NCI-H446 treated with DMSO at 0.1 percent for 48 hours (cell line): ENCODE results near the gene RAD51B.

ENCODE experiments used
- DNase-seq: peaks from one replicate; lab custom pipeline; 2025; lab: John Stamatoyannopoulos, UW

RAD51B gene

GRCh38 chr14:68306265-68306933 lies 486.8 kb downstream of the RAD51B start:
- no peak for DNase-seq

- DNase-seq, result no peak
These were observed 487.6 kb downstream of the RAD51B start for GRCh38 chr14:68306934-68307789.

- DNase-seq, result no peak
These were observed 488.2 kb downstream of the RAD51B start for GRCh38 chr14:68307790-68308168.

GRCh38 chr14:68308726-68309520 lies 489.3 kb downstream of the RAD51B start:
- DNase-seq, result no peak

- DNase-seq, result no peak
These were observed 490.0 kb downstream of the RAD51B start for GRCh38 chr14:68309616-68310015.

- DNase-seq, result no peak
These were observed 492.7 kb downstream of the RAD51B start for GRCh38 chr14:68312300-68312699.

GRCh38 chr14:68312884-68313610 lies 493.5 kb downstream of the RAD51B start:
- no peak for DNase-seq

- no peak for DNase-seq
These were observed 495.1 kb downstream of the RAD51B start for GRCh38 chr14:68314642-68315041.

GRCh38 chr14:68315081-68315480 lies 495.5 kb downstream of the RAD51B start:
- DNase-seq, result no peak

- DNase-seq, result no peak
These were observed 496.7 kb downstream of the RAD51B start for GRCh38 chr14:68316078-68316868.

GRCh38 chr14:68317239-68317638 lies 497.7 kb downstream of the RAD51B start:
- no peak for DNase-seq

GRCh38 chr14:68318828-68319227 lies 499.2 kb downstream of the RAD51B start:
- DNase-seq, result no peak

- no peak for DNase-seq
These were observed 500.9 kb downstream of the RAD51B start for GRCh38 chr14:68320495-68320894.

- DNase-seq, result no peak
These were observed 503.5 kb downstream of the RAD51B start for GRCh38 chr14:68322940-68323620.

- DNase-seq, result no peak
These were observed 505.8 kb downstream of the RAD51B start for GRCh38 chr14:68325267-68325807.

GRCh38 chr14:68327231-68327630 lies 507.7 kb downstream of the RAD51B start:
- DNase-seq, result no peak

GRCh38 chr14:68328509-68328908 lies 508.9 kb downstream of the RAD51B start:
- no peak for DNase-seq

GRCh38 chr14:68331426-68331825 lies 511.8 kb downstream of the RAD51B start:
- DNase-seq, result no peak

GRCh38 chr14:68331991-68332390 lies 512.4 kb downstream of the RAD51B start:
- no peak for DNase-seq

- DNase-seq, result no peak
These were observed 513.7 kb downstream of the RAD51B start for GRCh38 chr14:68333262-68333661.
